ENCODE results near the gene GPR183. TPM values are rescaled to one million over a fixed set of nuclear protein-coding genes. Genes with fewer than 3 reads are reported as not detected.

GPR183 gene
- total RNA-seq, 2 experiments from 2014 or later = 8.6 to 10.0 TPM

DNA sequence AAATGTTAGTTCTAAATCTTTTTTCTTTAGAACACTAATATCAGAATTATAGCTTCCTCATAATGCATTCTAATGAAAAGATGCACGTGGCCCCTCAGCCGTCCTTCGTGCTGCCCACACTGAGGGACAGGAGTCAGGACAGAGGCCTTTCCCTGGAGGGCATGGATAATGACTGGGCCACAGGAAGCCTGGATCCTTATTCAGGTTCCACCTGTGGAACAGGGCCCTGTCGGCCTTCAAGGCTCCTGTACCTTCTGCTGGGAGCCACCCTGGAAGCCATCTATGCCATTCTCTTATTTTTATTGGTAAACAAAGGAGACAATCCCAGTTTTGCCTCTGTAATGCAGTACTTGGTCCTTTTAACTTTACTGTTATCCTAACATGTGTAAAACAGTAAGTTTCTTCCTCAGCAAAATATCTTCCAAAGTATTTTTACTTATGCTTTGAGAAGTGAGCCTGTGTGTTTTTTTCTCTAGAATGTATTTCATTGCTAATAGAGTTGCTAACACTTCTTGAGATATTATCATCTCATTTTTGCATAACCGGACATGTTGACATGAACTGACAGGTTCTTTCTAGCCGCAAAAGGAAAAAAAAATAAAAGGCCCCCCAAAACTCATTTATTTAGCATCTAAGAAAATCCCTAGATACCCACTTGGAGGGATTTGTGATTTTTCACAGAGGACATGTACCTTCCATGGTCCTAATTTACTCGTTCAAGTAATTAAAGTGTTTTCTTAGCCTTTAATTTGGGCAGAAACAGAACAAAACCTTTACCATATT lies 6.0 kb downstream of the GPR183 start:
- peak overlapping the region; percentile 60 for H3K27ac Mint-ChIP-seq

DNA sequence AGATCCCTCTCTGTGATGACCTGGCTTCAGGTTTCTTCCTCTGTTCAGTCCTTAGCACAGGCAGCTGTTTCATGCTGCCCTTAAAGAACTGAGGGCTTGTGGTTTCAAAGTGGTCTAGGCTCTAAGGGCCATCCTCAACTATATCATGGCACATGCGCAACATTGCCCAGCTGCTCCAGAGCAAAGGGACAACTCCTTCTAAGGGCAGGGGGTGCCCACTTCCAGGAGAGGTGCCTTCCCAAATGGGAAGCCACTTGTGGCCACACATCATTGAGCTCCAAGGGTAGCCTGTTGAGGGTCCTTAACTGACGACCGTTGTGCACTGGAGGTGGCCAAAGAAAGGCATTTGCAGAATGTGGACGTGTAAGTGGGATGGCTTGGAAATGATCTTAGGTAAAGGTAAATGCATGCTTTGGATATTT lies 7.3 kb downstream of the GPR183 start:
- TF ChIP-seq, protein P1, sequence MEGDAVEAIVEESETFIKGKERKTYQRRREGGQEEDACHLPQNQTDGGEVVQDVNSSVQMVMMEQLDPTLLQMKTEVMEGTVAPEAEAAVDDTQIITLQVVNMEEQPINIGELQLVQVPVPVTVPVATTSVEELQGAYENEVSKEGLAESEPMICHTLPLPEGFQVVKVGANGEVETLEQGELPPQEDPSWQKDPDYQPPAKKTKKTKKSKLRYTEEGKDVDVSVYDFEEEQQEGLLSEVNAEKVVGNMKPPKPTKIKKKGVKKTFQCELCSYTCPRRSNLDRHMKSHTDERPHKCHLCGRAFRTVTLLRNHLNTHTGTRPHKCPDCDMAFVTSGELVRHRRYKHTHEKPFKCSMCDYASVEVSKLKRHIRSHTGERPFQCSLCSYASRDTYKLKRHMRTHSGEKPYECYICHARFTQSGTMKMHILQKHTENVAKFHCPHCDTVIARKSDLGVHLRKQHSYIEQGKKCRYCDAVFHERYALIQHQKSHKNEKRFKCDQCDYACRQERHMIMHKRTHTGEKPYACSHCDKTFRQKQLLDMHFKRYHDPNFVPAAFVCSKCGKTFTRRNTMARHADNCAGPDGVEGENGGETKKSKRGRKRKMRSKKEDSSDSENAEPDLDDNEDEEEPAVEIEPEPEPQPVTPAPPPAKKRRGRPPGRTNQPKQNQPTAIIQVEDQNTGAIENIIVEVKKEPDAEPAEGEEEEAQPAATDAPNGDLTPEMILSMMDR (IDR thresholded peaks at IDR 0.05) = no peak
- DNase-seq = no peak
- peak overlapping the region; percentile 22 for H3K27ac Mint-ChIP-seq
- H3K9me3 Mint-ChIP-seq = no peaks in the 10 kb centered on the region
- ChIA-PET CTCF (interaction anchor here (0.8 to 3.4 kb wide), 6 partner anchors 9 to 137 kb away, joined by 3 to 12 read pairs (median 4); no protein-coding TSS in a partner anchor), POLR2A (interaction anchor here (0.5 to 2.7 kb wide), 9 partner anchors 8 to 81 kb away, joined by 3 to 8 read pairs (median 3); partner anchors contain the start of gene GPR183)
- intact Hi-C loops (cut with micrococcal nuclease) = loop anchor here (10.0 kb wide), 1 partner anchor 135 kb away; no protein-coding TSS in a partner anchor
- no peak overlapping the region for H3K4me3 Mint-ChIP-seq
- H3K36me3 Mint-ChIP-seq (ENCODE audit: low read depth) = peaks cover 41% of the 10 kb centered on the region
- peaks cover 85% of the 10 kb centered on the region for H3K4me1 Mint-ChIP-seq (ENCODE audit: low read depth)
- ATAC-seq = no peak
- H3K27me3 Mint-ChIP-seq = no peaks in the 10 kb centered on the region

More for the DNA sequence above, 6.0 kb downstream of the GPR183 start:
- TF ChIP-seq, protein P1 (IDR thresholded peaks at IDR 0.05) = no peak
- Mint-ChIP-seq H3K9me3 (no peaks in the 10 kb centered on the region), H3K4me3 (no peak overlapping the region), H3K4me1 (ENCODE audit: low read depth) (peaks cover 83% of the 10 kb centered on the region), H3K36me3 (ENCODE audit: low read depth) (peaks cover 36% of the 10 kb centered on the region), H3K27me3 (no peaks in the 10 kb centered on the region)
- ChIA-PET CTCF (interaction anchor here (1.3 to 3.6 kb wide), 4 partner anchors 14 to 135 kb away, joined by 4 to 22 read pairs (median 12); no protein-coding TSS in a partner anchor), POLR2A (interaction anchor here (0.6 to 2.7 kb wide), 5 partner anchors 13 to 124 kb away, joined by 3 to 8 read pairs (median 6); no protein-coding TSS in a partner anchor)
- ATAC-seq (no peak), DNase-seq (no peak)
- intact Hi-C loops (cut with micrococcal nuclease) = loop anchor here (10.0 kb wide), 1 partner anchor 134 kb away; no protein-coding TSS in a partner anchor

DNA sequence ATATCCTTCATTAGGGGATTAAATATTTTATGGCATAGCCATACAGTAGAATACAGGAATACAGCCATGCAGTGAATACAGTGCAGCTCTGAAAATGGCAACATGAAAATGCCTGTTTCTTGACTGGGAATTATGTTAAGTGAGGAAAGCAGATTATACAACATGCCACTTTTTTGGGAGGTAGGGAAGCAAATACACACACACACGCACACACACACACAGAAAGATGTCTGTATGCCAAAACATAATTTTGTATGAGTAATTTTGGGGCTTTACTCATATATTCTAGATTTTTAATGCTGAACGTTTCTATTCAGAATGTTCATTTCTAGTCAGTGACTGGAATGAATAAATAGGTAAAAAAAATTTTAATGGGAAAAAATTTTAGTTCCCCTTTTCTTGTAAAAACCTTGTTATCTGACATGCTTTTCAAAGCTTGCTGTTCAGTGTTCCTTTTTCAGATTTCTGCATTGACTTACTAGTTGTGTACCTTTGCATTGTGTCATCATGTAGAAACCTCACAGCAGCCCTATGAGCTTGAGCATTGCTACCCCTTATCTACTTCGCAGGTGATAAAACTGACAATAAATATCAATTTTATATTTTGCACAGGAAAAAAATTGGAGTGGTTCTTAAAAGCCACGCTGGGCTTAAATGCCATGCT lies 7.8 kb downstream of the GPR183 start:
- intact Hi-C loops (cut with micrococcal nuclease) = no loop called here
- ATAC-seq = no peak

DNA sequence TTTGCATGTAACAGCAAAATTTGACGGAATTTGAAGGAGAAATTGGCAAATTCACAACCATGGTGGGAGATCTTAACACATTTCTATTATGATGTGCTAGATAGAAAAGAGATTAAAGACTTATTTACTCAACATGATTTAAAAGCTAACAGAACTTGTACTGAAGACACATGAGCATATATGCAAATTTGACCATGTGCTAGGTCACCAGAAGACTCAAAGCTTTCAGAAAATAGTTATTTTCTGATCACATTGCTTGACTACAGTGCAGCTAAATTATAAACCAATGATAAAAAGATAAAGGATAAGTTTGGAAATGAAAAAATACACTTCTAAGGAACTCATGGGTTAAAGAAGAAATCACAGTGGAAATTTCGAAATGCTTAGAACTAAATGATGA lies 9.1 kb downstream of the GPR183 start:
- DNase-seq (no peak), ATAC-seq (no peak)
- ChIA-PET POLR2A (interaction anchor here (0.8 to 1.9 kb wide), 4 partner anchors 10 to 121 kb away, joined by 3 to 6 read pairs (median 5); no protein-coding TSS in a partner anchor), CTCF (interaction anchor here (1.0 to 3.4 kb wide), 9 partner anchors 9 to 208 kb away, joined by 3 to 18 read pairs (median 6); partner anchors contain the start of gene GPR183)
- intact Hi-C loops (cut with micrococcal nuclease) = no loop called here
- Mint-ChIP-seq H3K27ac (peak overlapping the region; percentile 89), H3K27me3 (no peaks in the 10 kb centered on the region), H3K4me1 (ENCODE audit: low read depth) (peaks cover 85% of the 10 kb centered on the region), H3K4me3 (no peak overlapping the region), H3K9me3 (no peaks in the 10 kb centered on the region), H3K36me3 (ENCODE audit: low read depth) (peaks cover 40% of the 10 kb centered on the region)
- TF ChIP-seq, protein P1 (IDR thresholded peaks at IDR 0.05) = no peak

More for the DNA sequence above, 7.8 kb downstream of the GPR183 start:
- TF ChIP-seq, protein P1 (IDR thresholded peaks at IDR 0.05) = no peak
- DNase-seq = no peak
- no peaks in the 10 kb centered on the region for H3K27me3 Mint-ChIP-seq
- CTCF ChIA-PET = interaction anchor here (0.6 to 3.4 kb wide), 9 partner anchors 9 to 138 kb away, joined by 3 to 18 read pairs (median 4); no protein-coding TSS in a partner anchor
- H3K4me1 Mint-ChIP-seq (ENCODE audit: low read depth) = peaks cover 85% of the 10 kb centered on the region
- POLR2A ChIA-PET = interaction anchor here (1.1 to 2.3 kb wide), 9 partner anchors 8 to 122 kb away, joined by 3 to 6 read pairs (median 4); partner anchors contain the start of gene GPR183
- H3K36me3 Mint-ChIP-seq (ENCODE audit: low read depth) = peaks cover 40% of the 10 kb centered on the region
- H3K9me3 Mint-ChIP-seq = no peaks in the 10 kb centered on the region
- H3K27ac Mint-ChIP-seq = peak overlapping the region; percentile 26
- H3K4me3 Mint-ChIP-seq = no peak overlapping the region
